CD4-positive, CD25-positive, alpha-beta regulatory T cell (primary cell): ENCODE data around the gene TNIK. TPM values are rescaled to one million over a fixed set of nuclear protein-coding genes. Genes with fewer than 3 reads are reported as not detected.

Source experiments
- ATAC-seq, 2 donors: fragments of 150-1000 bp; cut with Tn5 transposase; one replicate each; pipeline ENCODE4 v1.10.0; 2021; ENCODE audit warnings: low read depth in 2 of 2, moderate number of reproducible peaks in 2 of 2, moderate library complexity in 1 of 2
- DNase-seq, 3 donors: peaks; one replicate each; pipeline versions ENCODE4 v3.0.0 to v3.0.0-alpha.2; 2012 to 2022; ENCODE audit warnings: mixed read lengths in 1 of 3
- H3K27ac ChIP-seq: one replicate; pipeline ENCODE4 v1.7.0; 2013; ENCODE audit warnings: mild to moderate bottlenecking, low read length; ENCODE audit not compliant: insufficient read depth, poor library complexity, severe bottlenecking
- H3K27me3 ChIP-seq: one replicate; pipeline ENCODE4 v1.7.0; 2013; ENCODE audit warnings: low read length; ENCODE audit not compliant: control insufficient read depth, insufficient read depth
- H3K36me3 ChIP-seq: one replicate; pipeline ENCODE4 v1.7.0; 2013; ENCODE audit warnings: mild to moderate bottlenecking, low read length, moderate library complexity; ENCODE audit not compliant: control insufficient read depth, insufficient read depth
- H3K4me1 ChIP-seq: 2 replicates; pipeline ENCODE4 v1.7.0; 2013; ENCODE audit warnings: mild to moderate bottlenecking, low read length; ENCODE audit not compliant: insufficient read depth, control insufficient read depth, poor library complexity, severe bottlenecking
- H3K4me3 ChIP-seq: one replicate; pipeline ENCODE4 v1.7.0; 2013; ENCODE audit warnings: low read depth, mild to moderate bottlenecking, low read length, moderate library complexity
- H3K9me3 ChIP-seq, 2 experiments: 1 replicate in 1 of 2; 2 replicates in 1 of 2; pipeline ENCODE4 v1.7.0; 2013; ENCODE audit warnings: low read length in 2 of 2, mild to moderate bottlenecking in 1 of 2, moderate library complexity in 1 of 2; ENCODE audit not compliant: control insufficient read depth in 2 of 2
- H3K27ac Mint-ChIP-seq, 3 donors: one replicate each; pipeline ENCODE4 v1.8.0; 2020 to 2022; ENCODE audit warnings: mild to moderate bottlenecking in 3 of 3, mixed read lengths in 3 of 3, moderate library complexity in 2 of 3
- H3K27me3 Mint-ChIP-seq: one replicate; pipeline ENCODE4 v1.8.0; 2022; ENCODE audit warnings: mild to moderate bottlenecking, mixed read lengths
- H3K36me3 Mint-ChIP-seq: one replicate; pipeline ENCODE4 v1.8.0; 2020; ENCODE audit warnings: mixed read lengths
- H3K4me1 Mint-ChIP-seq, 4 donors: one replicate each; pipeline ENCODE4 v1.8.0; 2020 to 2022; ENCODE audit warnings: mixed read lengths in 4 of 4, mild to moderate bottlenecking in 1 of 4
- H3K4me3 Mint-ChIP-seq, 4 donors: one replicate each; pipeline ENCODE4 v1.8.0; 2020 to 2022; ENCODE audit warnings: mild to moderate bottlenecking in 4 of 4, mixed read lengths in 4 of 4, moderate library complexity in 3 of 4
- H3K9me3 Mint-ChIP-seq, 7 donors: one replicate each; pipeline ENCODE4 v1.8.0; 2020 to 2022; ENCODE audit warnings: mixed read lengths in 7 of 7, mild to moderate bottlenecking in 3 of 7, moderate library complexity in 2 of 7
- polyA plus RNA-seq, 4 donors: library from polyadenylated mRNA; unstranded; fragments of 300-500 nt; fragmentation: Illumina TruSeq; gene quantifications; one replicate each; pipeline ENCODE4 v1.2.3, GENCODE V29; 2021
- total RNA-seq: library from RNA; stranded (reverse); gene quantifications from one replicate; pipeline ENCODE4 v1.2.3, GENCODE V29; 2022

Gene TNIK
- total and polyA plus RNA-seq, 5 donors from 2014 or later = 14.7 to 162 (median 22.3) TPM

- peaks cover 7% of the 10 kb centered on the region for H3K36me3 Mint-ChIP-seq
- no peaks in the 10 kb centered on the region for H3K27me3 ChIP-seq
- H3K36me3 ChIP-seq = no peaks in the 10 kb centered on the region
- H3K9me3 Mint-ChIP-seq = peaks cover 0 to 2% (median 0%) of the 10 kb centered on the region in 7 donors
- peak overlapping the region in 3 of 4 donors; percentile 4 to 13 (median 8) for H3K4me3 Mint-ChIP-seq
- H3K4me3 ChIP-seq = peak overlapping the region; percentile 60
- peak overlapping the region in 2 of 3 donors; percentile 57 to 77 for H3K27ac Mint-ChIP-seq
- no peaks in the 10 kb centered on the region for H3K27me3 Mint-ChIP-seq
- peaks cover 42% of the 10 kb centered on the region for H3K4me1 ChIP-seq
- peaks cover 42 to 82% (median 65%) of the 10 kb centered on the region in 4 donors for H3K4me1 Mint-ChIP-seq
- ATAC-seq = peak; percentile 64 to 75
- no peaks in the 10 kb centered on the region for H3K9me3 ChIP-seq
- no peak overlapping the region for H3K27ac ChIP-seq
- peak in 1 of 3 donors; percentile 73 for DNase-seq
These were observed 175.7 kb downstream of the TNIK start for GRCh38 chr3:171284308-171285075.

GRCh38 chr3:171283848-171284222, 176.4 kb downstream of the TNIK start:
- Mint-ChIP-seq H3K4me3 (peak overlapping the region in 1 of 4 donors; percentile 30), H3K27ac (peak overlapping the region in 2 of 3 donors; percentile 57 to 77), H3K36me3 (peaks cover 7% of the 10 kb centered on the region), H3K9me3 (no peaks in the 10 kb centered on the region), H3K4me1 (peaks cover 40 to 81% (median 66%) of the 10 kb centered on the region in 4 donors), H3K27me3 (no peaks in the 10 kb centered on the region)
- Histone ChIP-seq H3K27me3 (no peaks in the 10 kb centered on the region), H3K27ac (no peak overlapping the region), H3K4me3 (no peak overlapping the region), H3K9me3 (no peaks in the 10 kb centered on the region), H3K4me1 (peaks cover 42% of the 10 kb centered on the region), H3K36me3 (no peaks in the 10 kb centered on the region)
- ATAC-seq (no peak), DNase-seq (no peak)

- Histone ChIP-seq H3K27me3 (no peaks in the 10 kb centered on the region), H3K9me3 (no peaks in the 10 kb centered on the region), H3K27ac (no peak overlapping the region), H3K4me3 (no peak overlapping the region), H3K4me1 (peaks cover 45% of the 10 kb centered on the region), H3K36me3 (no peaks in the 10 kb centered on the region)
- DNase-seq (no peak), ATAC-seq (no peak)
- peak overlapping the region in 1 of 4 donors; percentile 30 for H3K4me3 Mint-ChIP-seq
- peaks cover 43 to 82% (median 70%) of the 10 kb centered on the region in 4 donors for H3K4me1 Mint-ChIP-seq
- H3K27ac Mint-ChIP-seq = peak overlapping the region in 2 of 3 donors; percentile 13 to 57
- peaks cover 7% of the 10 kb centered on the region for H3K36me3 Mint-ChIP-seq
- no peaks in the 10 kb centered on the region for H3K27me3 Mint-ChIP-seq
- H3K9me3 Mint-ChIP-seq = no peaks in the 10 kb centered on the region
These were observed 176.9 kb downstream of the TNIK start for GRCh38 chr3:171283183-171283847.

GRCh38 chr3:171282041-171282440, 178.2 kb downstream of the TNIK start:
- Histone ChIP-seq H3K4me1 (peaks cover 47% of the 10 kb centered on the region), H3K27ac (no peak overlapping the region)
- H3K4me3 Mint-ChIP-seq = no peak overlapping the region

GRCh38 chr3:171281256-171281992, 178.8 kb downstream of the TNIK start:
- Histone ChIP-seq H3K4me1 (peaks cover 41% of the 10 kb centered on the region), H3K27ac (no peak overlapping the region), H3K36me3 (no peaks in the 10 kb centered on the region), H3K27me3 (no peaks in the 10 kb centered on the region), H3K4me3 (no peak overlapping the region), H3K9me3 (no peaks in the 10 kb centered on the region)
- Mint-ChIP-seq H3K4me3 (no peak overlapping the region), H3K27me3 (no peaks in the 10 kb centered on the region), H3K4me1 (peaks cover 43 to 84% (median 74%) of the 10 kb centered on the region in 4 donors), H3K27ac (peak overlapping the region in 1 of 3 donors; percentile 51), H3K9me3 (no peaks in the 10 kb centered on the region), H3K36me3 (peaks cover 7% of the 10 kb centered on the region)
- DNase-seq = no peak
- ATAC-seq = no peak

More at GRCh38 chr3:171282041-171282440, 178.2 kb downstream of the TNIK start:
- no peaks in the 10 kb centered on the region for H3K9me3 Mint-ChIP-seq
- ATAC-seq = no peak
- peaks cover 7% of the 10 kb centered on the region for H3K36me3 Mint-ChIP-seq
- Histone ChIP-seq H3K4me3 (no peak overlapping the region), H3K9me3 (no peaks in the 10 kb centered on the region), H3K36me3 (no peaks in the 10 kb centered on the region), H3K27me3 (no peaks in the 10 kb centered on the region)
- H3K4me1 Mint-ChIP-seq = peaks cover 42 to 85% (median 75%) of the 10 kb centered on the region in 4 donors
- H3K27me3 Mint-ChIP-seq = no peaks in the 10 kb centered on the region
- H3K27ac Mint-ChIP-seq = peak overlapping the region in 1 of 3 donors; percentile 51
- no peak for DNase-seq

GRCh38 chr3:171279972-171280371, 180.2 kb downstream of the TNIK start:
- ATAC-seq = no peak
- H3K4me1 Mint-ChIP-seq = peaks cover 51 to 78% (median 69%) of the 10 kb centered on the region in 4 donors

GRCh38 chr3:171278299-171278590, 182.0 kb downstream of the TNIK start:
- H3K36me3 Mint-ChIP-seq = peaks cover 8% of the 10 kb centered on the region
- DNase-seq = no peak
- no peaks in the 10 kb centered on the region for H3K9me3 ChIP-seq
- peaks cover 30% of the 10 kb centered on the region for H3K4me1 ChIP-seq
- no peaks in the 10 kb centered on the region for H3K27me3 ChIP-seq
- no peaks in the 10 kb centered on the region for H3K36me3 ChIP-seq
- H3K4me3 Mint-ChIP-seq = no peak overlapping the region
- peaks cover 0 to 2% (median 0%) of the 10 kb centered on the region in 7 donors for H3K9me3 Mint-ChIP-seq
- ATAC-seq = no peak
- peak overlapping the region in 1 of 3 donors; percentile 67 for H3K27ac Mint-ChIP-seq
- peaks cover 50 to 79% (median 71%) of the 10 kb centered on the region in 4 donors for H3K4me1 Mint-ChIP-seq
- H3K4me3 ChIP-seq = no peak overlapping the region
- H3K27ac ChIP-seq = no peak overlapping the region
- H3K27me3 Mint-ChIP-seq = no peaks in the 10 kb centered on the region

More at GRCh38 chr3:171279972-171280371, 180.2 kb downstream of the TNIK start:
- no peak overlapping the region for H3K27ac Mint-ChIP-seq
- H3K36me3 Mint-ChIP-seq = peaks cover 10% of the 10 kb centered on the region
- Histone ChIP-seq H3K27me3 (no peaks in the 10 kb centered on the region), H3K4me1 (peaks cover 30% of the 10 kb centered on the region), H3K27ac (no peak overlapping the region), H3K9me3 (no peaks in the 10 kb centered on the region), H3K36me3 (no peaks in the 10 kb centered on the region), H3K4me3 (no peak overlapping the region)
- H3K27me3 Mint-ChIP-seq = no peaks in the 10 kb centered on the region
- DNase-seq = no peak
- H3K4me3 Mint-ChIP-seq = no peak overlapping the region
- H3K9me3 Mint-ChIP-seq = peaks cover 0 to 2% (median 0%) of the 10 kb centered on the region in 7 donors
